ENCODE results near the gene ARHGEF17.

The ARHGEF17 gene

DNA sequence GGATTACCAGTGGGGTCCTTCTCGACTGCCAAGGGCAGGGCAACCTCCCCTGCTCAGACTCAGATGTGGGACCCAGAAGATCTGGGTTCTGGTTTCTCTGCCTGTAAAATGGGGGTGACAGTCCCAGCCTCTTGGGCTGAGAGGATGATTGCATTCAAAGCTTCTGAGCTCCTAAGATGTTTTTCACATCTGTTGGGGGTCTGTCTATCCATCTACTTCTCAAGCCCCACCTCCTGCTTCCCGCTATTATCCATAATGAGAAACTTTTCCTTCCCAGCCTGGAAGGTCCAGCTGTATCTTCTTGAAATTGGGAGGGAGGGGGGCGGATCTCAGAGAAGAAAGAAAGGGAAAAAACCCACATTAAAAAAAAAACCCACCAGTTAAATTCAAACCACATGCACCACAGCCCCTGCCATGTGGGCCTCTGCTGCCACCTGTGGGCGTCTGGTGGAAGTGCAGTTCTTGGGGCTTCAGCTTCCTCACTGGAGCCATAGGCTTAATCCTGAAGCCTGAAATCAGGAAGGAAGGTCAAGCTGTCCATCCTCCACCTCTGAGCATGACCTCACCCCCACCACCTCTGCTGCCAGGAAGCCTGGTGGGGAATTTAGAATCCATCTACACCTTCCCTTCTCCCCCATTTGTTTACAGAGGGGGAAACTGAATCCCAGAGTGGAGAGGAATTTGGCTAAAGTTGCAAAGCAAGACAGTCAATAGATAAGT is 27.3 kb downstream of the ARHGEF17 start:
- DNase-seq: peak; percentile 77

DNA sequence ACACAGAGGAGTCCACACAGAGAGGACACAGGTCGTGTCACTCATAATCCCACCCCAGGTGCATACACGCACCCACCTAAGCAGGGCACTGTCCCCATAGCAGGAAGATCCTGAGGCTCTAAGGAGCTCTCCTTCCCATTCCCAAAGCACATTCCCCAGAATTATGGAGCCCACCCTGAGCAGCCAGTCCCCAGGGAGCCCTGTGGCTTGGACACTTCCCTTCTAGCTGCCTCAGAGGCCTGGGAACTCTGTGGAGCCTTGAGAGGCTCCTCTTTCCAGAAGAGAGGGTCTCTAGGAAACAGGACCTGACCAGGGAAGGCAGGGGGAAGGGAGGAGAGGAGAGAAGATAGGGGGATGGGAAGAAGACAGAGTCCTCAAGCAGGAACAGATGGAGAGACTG is 29.8 kb downstream of the ARHGEF17 start:
- DNase-seq: no peak

- DNase-seq: no peak
Observed at GRCh38 chr11:73338279-73338678, 30.2 kb downstream of the ARHGEF17 start.

GRCh38 chr11:73340164-73340563 is 32.1 kb downstream of the ARHGEF17 start:
- DNase-seq: no peak

GRCh38 chr11:73342633-73343032 is 34.6 kb downstream of the ARHGEF17 start:
- DNase-seq: no peak

GRCh38 chr11:73343076-73343873 is 35.2 kb downstream of the ARHGEF17 start:
- no peak for DNase-seq

GRCh38 chr11:73344191-73344607 is 36.1 kb downstream of the ARHGEF17 start:
- no peak for DNase-seq

DNA sequence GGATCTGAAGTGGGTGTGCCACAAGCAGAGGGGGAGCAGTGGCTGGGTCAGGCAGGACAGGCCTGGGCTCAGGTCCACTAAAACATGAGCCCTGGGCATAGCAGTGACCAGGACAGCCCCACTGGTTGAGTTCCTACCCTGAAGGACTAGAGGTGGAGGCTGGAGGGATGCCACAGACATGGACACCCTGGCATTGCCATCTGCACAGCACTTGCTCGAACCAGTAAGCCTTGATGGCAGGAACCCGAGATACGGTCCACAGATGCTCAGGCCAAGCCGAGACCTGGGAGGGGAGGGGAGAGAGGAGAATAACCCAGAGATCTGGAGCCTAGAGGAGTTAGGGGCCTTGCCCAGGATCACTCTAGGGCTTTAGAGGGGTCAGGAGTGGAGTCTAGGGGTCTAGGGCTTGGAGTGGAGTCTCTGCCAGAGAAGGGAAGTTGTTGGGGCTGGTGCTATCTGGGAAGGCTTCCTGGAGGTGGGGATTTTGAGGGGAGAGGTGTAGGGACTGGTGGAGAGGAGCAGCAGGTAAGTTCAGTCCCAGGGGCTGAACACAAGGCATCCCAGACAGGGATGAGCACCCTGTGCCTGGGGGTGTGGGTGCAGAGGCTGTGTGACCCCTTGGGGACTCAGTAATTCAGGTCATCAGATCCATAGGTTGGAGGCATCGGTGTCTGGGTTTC is 37.5 kb downstream of the ARHGEF17 start:
- DNase-seq: no peak

DNA sequence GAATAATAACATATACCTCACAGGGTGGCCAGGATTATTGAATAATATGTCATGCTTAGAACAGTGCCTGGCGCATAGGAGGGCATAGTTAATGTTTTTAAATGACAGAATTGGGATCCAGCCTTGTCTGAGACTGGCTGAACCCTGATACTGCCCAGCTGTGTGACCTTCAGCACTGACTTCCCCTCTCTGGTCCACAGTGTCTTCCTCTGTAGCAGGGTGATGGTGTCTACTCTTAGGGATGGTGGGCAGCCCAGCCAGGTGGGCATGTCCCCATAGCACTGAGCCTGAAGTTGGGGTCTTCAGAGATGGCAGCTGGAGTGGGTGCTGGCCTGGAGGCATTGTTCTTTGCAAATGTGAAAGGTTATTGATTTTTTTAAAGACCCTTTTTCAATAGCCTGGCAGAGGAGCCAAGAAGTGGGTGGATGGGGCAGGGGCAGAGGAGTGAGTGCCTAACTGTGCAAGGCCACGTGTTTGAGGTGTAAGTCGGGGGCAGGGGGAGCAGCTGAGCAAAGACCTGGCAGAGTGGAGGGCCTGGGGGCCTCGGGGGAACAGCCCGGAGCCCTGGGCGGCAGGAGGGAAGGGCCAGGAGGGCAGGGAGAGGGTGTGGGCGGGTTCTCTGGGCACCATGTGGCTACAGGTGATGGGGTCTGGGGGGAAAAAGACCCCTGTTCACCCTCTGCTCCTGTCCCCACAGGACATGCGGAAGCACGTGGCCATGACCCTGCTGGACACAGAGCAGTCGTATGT is 38.3 kb downstream of the ARHGEF17 start:
- DNase-seq: no peak

DNA sequence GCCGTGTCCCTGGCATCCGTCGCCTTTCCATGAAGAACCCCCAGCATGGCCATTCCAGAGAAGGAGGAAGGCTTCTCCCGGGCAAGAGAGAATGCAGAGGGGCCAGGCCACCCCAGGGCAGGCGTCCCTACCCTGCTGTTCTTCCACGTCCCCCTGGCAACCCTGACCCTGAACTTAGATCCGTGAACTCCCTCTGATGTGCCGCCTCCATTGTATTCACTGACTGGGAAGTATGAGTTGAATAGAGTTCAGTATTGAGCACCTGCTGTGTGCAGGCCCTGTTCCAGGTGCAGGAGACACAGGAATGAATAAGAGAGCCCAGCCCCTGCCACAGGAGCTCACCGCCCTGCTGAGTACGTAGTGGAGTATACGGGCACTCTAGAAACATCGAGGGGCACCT is 39.0 kb downstream of the ARHGEF17 start:
- no peak for DNase-seq

DNA sequence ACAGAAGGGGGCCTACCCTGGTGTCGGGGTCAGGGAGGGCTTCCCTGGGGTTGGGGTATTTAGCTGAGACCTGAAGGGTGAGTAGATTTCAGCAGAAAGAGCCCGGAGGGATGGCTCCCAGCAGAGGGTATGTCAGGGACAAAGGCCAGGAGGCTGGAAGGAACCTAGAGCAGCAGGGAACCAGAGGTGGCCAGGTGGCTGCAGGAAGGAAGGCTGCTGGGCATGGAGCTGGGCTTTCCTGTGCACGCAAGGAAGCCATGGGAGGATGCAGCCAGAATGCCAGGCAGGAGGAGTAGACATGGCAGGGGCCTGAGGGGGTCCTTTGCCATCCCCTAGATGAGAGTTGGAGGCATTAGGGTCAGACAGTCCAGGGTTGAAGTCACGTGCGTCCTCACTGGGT is 40.8 kb downstream of the ARHGEF17 start:
- DNase-seq: no peak

- no peak for DNase-seq
Observed at GRCh38 chr11:73349633-73350032, 41.6 kb downstream of the ARHGEF17 start.

DNA sequence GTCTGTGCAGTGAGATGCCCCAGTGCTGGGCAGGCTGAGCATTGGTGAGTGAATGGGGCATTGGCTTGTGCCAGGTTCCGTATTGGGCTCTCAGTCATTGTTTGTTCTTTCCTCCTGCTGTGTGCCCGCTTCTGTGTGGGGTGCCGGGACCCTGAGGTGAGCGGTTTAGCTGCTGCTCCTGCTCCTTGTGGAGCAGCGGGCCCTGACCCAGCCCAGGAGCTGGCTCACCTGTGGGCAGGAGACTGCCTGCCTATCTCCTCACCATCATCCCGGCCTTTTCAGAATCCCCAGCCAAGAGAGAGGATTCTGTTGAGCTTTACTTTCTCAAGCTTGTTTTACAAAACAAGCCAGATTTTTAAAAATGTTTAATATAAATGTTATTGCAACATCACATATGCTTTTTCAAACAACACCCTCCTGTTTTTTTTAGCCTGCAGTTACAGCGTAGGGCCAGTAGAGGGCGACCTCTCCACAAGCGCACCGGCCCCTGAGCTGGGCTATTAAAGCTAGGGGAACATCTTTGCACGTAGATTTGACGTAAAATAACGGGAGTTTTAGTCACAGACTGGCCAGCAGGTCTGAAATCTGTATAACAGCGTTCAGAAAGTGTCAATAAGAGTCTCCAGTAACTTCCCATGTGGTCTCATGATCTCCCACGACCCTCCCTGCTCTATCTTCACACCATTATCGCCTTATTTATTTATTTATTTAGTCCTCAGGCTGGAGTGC is 43.0 kb downstream of the ARHGEF17 start:
- DNase-seq: peak; percentile 34

DNA sequence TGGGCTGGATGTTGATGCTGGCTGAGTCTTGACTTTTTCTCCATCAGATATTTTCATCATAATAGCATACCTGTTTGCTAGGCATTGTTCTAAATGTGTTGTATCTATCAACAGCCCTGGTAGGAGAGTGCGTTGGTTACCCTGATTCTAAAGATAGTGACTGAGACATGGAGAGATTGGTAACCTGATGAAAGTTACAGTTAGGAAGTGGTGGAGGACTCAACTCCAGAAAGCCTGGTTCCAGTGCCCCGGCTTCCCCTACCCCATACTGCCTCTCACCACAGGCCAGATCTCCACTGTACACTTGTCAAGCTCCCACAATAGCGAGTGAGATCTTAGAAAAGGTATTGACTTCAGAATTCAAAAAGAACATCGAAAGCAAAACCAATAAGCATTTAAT is 45.3 kb downstream of the ARHGEF17 start:
- DNase-seq: no peak

DNA sequence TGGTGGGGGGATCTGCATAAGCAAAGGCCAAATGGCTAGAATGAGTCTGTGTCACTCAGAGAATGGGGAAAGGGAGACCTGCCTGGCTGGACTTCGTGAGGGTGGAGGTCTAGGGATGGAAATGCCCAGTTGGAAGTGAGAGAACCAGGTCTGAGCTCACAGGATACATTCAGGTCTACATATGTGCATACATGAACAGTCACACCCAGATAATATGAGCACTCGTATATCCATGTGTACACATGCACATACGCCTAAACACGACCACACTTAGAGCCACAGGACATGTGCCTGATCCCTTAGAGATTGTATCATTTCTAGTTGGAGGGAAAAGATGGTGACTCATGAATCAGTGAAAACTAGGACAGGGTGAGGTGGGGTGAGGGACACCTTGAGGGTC is 47.0 kb downstream of the ARHGEF17 start:
- no peak for DNase-seq

- no peak for DNase-seq
Observed at GRCh38 chr11:73356979-73357860, 49.1 kb downstream of the ARHGEF17 start.

GRCh38 chr11:73358071-73358470 is 50.0 kb downstream of the ARHGEF17 start:
- DNase-seq: no peak

DNA sequence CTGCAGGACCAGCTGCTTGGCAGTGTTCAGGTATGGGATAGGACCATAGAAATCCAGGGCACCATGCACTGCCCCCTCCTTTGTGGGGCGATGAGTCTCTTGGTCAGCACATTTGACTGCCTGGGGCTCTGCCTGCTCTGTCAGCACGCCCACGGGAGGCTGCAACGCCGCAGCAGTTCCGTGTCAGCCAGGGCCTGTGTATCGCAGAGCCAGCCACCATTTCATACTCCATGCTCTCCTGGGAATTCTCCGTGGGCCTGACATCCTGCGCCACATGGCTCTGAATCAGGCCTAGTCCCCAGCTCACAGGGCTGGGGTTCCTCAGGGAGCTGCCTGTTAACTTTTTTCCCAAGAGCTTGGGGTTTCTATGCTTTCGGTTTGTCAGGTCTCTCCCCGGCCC is 51.3 kb downstream of the ARHGEF17 start:
- DNase-seq: no peak

- DNase-seq: peak; percentile 21
Observed at GRCh38 chr11:73359930-73360742, 52.1 kb downstream of the ARHGEF17 start.

DNA sequence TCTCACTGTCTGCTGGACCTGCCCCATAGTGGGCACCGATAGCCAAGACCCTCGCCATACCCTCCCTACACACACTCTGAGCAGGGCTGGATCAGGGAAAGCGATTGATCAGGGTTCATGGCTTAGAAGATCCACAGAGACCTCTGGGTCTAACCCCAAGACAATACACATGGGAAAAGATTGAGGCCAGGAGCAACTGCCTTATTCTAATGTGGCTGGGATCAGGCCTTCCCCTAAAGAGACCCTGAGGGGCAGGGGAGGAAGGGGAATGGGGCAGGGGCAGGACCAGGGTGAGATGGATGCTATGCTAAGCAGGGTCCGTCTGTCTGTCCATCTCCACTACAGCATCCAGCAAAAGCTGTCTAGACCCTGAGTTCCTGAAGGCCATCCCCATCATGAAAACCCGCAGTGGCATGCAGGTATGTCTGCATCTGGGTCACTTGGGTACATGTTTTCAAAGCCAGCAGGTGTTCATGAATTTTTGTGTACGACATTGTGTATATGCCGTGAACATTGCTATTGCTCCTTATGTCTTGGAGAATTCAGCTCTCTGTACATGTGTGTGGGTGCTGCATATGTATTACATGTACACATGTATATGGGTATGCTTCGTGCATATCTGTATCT is 52.8 kb downstream of the ARHGEF17 start:
- DNase-seq: no peak
